NCI-H524 treated with DMSO at 0.1 percent for 48 hours (cell line): ENCODE results near the gene MOB2.

Experiments used
- DNase-seq: peaks from one replicate; lab custom pipeline; 2025; lab: John Stamatoyannopoulos, UW

The MOB2 gene

GRCh38 chr11:1486054-1486825, at the start of gene MOB2:
Gene MOB2, minus strand, starts transcription at chr11:1486779. Its CDS starts 223 bp downstream, at chr11:1486556.
- DNase-seq, result no peak

- no peak for DNase-seq
These were observed 48.1 kb upstream of the MOB2 start for GRCh38 chr11:1534682-1535081.

- no peak for DNase-seq
These were observed 47.6 kb upstream of the MOB2 start for GRCh38 chr11:1534171-1534570.

GRCh38 chr11:1533342-1533725, 46.8 kb upstream of the MOB2 start:
- DNase-seq, result no peak

GRCh38 chr11:1532606-1533341, 46.2 kb upstream of the MOB2 start:
- DNase-seq, result no peak

- no peak for DNase-seq
These were observed 45.5 kb upstream of the MOB2 start for GRCh38 chr11:1532014-1532586.

- DNase-seq, result no peak
These were observed 45.0 kb upstream of the MOB2 start for GRCh38 chr11:1531449-1532013.

- DNase-seq, result no peak
These were observed 44.3 kb upstream of the MOB2 start for GRCh38 chr11:1530686-1531448.

GRCh38 chr11:1529774-1530173, 43.2 kb upstream of the MOB2 start:
- no peak for DNase-seq

GRCh38 chr11:1529286-1529685, 42.7 kb upstream of the MOB2 start:
- DNase-seq, result no peak

GRCh38 chr11:1528710-1529109, 42.1 kb upstream of the MOB2 start:
- DNase-seq, result no peak

GRCh38 chr11:1526785-1527184, 40.2 kb upstream of the MOB2 start:
- no peak for DNase-seq

- DNase-seq, result no peak
These were observed 37.2 kb upstream of the MOB2 start for GRCh38 chr11:1523779-1524178.

GRCh38 chr11:1523077-1523476, 36.5 kb upstream of the MOB2 start:
- DNase-seq, result no peak

GRCh38 chr11:1522081-1522424, 35.5 kb upstream of the MOB2 start:
- DNase-seq, result no peak

- DNase-seq, result no peak
These were observed 35.0 kb upstream of the MOB2 start for GRCh38 chr11:1521382-1522080.

GRCh38 chr11:1520663-1521267, 34.2 kb upstream of the MOB2 start:
- DNase-seq, result no peak

GRCh38 chr11:1520209-1520662, 33.7 kb upstream of the MOB2 start:
- DNase-seq, result no peak

GRCh38 chr11:1519028-1520010, 32.7 kb upstream of the MOB2 start:
- no peak for DNase-seq

- DNase-seq, result no peak
These were observed 31.7 kb upstream of the MOB2 start for GRCh38 chr11:1518301-1518700.
